Amniotic stem cell (primary cell): Measurements from ENCODE around the gene SLC35F1.

ENCODE experiments used
- DNase-seq: peaks from one replicate; lab custom pipeline; 2025; lab: John Stamatoyannopoulos, UW

Gene SLC35F1

GRCh38 chr6:118317581-118318563 is 410.8 kb downstream of the SLC35F1 start:
- no peak for DNase-seq

DNA sequence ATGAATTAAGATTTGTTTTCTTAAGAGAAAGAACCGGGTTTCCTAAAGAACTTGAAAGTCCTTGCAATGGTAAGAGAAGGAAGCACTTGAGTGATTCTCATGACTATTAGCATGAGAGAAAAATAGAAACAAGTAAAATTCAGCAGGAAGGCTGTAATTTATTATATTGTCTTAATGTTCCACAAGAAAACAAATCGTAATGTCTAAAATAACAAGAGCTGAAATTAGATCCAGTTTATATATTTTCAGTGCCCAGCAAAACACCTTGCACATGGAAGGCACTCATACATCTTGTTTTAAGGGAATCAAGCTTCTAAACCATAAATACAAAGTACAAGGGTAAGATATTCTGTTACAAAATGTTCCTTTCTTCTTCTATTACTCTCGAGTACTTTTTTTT is 411.6 kb downstream of the SLC35F1 start:
- no peak for DNase-seq

DNA sequence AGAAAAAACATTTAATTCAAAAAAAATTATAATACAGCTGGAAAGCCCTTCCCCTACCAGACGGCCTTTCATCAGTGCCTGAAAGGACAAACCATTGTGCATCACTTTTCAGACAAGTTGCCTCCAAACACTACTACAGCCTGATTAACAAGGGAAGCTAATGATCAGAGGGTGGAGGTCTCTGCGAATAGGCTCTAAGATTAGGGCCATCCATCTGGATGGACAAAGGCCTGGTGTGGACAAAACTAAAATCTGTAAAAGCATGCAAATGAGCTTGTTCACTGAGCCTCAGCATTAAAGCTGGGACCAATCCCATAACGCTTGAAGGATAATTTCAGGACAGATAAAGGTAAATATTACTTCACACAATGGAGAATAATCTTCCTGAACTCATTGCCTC is 412.4 kb downstream of the SLC35F1 start:
- DNase-seq = no peak

DNA sequence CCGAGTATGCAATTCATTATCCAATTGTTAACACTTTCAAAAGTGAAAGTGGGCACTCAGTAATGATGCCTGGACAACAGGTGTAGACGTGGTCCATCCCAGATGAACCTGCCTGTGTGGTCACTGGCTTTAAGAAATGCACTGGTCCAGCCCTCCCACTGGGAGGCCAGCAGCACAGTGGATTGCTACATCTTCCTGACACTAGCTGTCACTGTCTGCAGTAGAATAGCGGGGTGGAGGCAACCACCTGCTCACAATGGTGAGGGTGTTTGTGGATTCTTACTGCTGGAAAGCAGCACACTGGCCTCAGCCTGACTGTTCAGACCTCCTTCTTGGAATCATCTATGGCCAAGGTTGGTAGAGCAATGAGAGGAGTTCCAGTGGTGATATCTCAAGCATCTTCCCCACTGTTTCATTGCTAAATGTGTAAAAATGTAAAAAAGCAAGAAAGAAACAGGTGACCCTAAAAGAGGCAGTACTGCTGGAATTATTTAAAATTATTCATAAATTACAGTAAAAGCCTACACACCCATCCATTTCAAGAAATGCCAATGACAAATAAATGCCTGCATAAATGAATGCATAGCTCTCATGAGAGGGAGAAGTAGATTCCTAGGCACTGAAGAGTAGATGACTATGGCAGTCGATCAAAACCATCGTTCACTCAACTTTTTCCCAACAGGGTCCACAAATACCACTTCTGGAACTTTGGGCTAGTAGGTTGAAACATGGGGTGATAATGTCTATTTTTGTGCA is 413.0 kb downstream of the SLC35F1 start:
- no peak for DNase-seq

DNA sequence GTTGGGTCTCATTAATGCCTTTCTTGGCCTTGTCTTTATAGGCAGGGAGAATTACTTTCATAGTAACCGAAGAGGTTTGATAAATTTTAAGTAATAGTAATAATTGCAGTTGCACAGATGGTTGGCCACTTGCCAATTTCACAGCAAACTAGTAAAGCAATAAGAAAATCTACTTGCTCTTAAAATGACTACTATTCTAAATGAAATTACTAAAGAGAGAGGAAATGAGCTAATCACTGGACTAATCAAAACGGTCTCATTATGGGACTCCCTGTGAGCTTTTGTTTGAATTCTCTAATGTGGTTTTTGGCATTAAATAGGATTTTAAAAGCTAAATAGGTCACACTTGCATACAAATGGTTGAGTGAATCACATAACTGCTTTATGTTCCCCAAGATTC is 413.6 kb downstream of the SLC35F1 start:
- no peak for DNase-seq

DNA sequence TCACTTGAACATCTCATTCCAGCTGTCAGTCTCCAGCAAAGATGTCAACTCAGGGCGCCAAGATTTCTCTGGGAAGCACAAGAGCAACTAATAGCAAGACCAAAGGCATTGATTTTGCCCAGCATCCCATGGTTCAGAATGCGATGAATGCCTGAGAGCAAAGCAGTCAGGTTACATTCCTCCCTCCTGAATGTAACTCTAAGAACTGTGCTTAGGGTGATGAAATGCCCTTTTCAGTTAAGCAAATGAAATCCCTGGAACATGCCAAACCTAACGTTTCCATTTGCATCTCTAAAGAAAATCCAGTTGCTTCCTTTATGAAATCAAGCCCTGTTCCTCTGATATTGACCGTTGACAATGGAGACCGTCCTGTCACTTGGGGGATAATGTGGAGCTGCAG is 417.1 kb downstream of the SLC35F1 start:
- DNase-seq = no peak

- no peak for DNase-seq
These were observed 418.3 kb downstream of the SLC35F1 start for GRCh38 chr6:118325220-118325860.

GRCh38 chr6:118326712-118327111 is 419.6 kb downstream of the SLC35F1 start:
- DNase-seq = no peak

DNA sequence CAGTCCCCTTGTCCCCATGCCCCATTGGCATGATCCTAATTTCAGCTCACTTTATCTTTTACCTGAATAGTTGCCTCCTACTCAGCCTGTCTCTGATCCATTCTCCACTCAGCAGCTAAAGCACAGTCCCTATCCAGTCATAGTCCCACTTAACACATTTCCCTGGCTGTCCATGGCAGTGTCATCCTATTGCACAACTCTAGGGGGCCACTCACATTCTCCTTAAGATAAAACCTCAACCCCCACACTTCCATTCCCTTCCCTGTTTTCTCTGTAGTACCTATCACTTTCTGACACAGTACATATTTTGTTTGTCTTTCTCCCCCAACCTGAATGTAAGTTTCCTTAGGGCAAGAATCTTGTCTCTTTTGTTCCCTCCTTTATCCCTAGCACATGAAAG is 420.2 kb downstream of the SLC35F1 start:
- no peak for DNase-seq

DNA sequence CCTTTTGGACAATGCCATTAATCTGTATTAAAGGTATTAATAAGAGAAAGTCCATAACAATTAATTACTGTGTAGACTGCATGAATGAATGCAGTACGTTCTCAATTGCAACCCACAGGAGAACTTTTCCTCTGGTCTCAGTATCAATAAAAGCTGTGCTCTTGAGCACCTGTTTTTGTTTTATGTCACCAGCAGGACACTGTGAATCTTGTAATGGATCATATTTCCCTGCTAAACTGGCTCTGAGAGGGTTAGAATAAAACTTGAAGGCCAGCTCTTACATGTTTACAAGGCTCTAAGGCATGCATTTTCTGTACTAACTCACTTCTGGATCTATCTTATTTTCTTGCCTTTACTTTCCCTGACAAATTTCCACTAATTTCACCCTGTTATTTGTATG is 426.7 kb downstream of the SLC35F1 start:
- no peak for DNase-seq

GRCh38 chr6:118334634-118335033 is 427.6 kb downstream of the SLC35F1 start:
- no peak for DNase-seq

- DNase-seq = no peak
These were observed 428.3 kb downstream of the SLC35F1 start for GRCh38 chr6:118335325-118335816.

GRCh38 chr6:118344014-118344670 is 437.1 kb downstream of the SLC35F1 start:
- no peak for DNase-seq

DNA sequence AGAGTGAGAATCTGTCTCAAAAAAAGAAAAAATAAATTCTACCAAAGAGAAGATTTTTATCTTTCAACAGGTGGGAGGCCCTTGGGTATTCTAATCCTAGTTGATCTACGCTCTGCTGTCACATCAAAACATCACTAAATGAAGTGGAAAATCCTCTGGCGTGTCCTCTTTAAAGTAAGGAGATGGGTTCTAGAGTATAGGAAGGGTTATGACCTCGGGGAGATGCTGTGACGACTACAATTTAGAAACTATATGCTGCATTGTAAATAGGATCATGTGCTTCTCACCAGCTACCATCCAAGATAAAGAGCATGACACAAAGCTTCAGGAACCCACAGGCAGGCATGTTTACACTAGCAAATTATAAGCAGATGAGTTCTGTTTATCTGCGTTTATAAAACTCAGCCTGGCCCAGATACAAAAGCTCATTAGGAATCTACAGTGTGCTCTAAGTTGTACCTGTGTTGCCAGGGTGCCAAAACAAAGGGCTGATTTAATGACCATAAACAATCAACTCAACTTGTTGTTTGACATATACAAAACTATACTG is 443.9 kb downstream of the SLC35F1 start:
- no peak for DNase-seq

DNA sequence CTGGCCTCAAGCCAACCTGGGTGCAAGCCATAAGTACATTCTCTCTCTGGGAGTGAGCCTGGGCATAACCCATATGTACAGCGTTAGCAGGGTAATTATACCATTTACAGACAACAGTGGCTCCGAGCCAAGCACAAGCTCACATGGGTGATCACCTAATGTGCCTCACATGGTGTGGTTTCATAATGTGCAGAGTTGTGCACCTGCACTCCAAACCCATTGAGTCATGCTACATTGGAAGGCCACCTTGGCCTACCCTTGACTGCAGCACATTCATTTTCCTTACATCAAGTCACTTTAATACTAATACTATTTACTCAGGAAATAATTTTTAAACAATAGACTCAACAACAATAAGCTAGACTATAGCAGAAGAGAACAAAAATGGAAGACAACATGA is 446.5 kb downstream of the SLC35F1 start:
- no peak for DNase-seq

DNA sequence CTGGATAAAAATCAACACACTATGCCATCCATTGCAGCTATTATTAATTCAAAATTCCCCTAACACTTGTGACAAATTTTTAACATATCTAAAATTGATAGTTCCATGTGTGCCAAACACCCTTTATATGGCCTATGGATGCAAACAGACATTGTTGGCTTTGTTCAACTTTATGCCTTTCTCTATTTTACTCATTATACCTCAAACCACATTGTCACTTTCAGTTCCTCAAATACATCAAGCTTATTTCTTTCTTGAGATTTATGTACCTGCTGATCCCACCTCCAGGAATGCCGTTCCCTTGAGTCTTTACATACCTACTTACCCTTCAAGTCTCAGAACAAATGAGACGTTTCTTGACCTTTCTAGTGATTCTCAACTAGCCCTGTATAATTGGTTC is 447.6 kb downstream of the SLC35F1 start:
- DNase-seq = no peak

- DNase-seq = no peak
These were observed 449.0 kb downstream of the SLC35F1 start for GRCh38 chr6:118356054-118356453.

- no peak for DNase-seq
These were observed 449.6 kb downstream of the SLC35F1 start for GRCh38 chr6:118356686-118357085.
